ENCODE results near the gene DUSP15. TPM values are rescaled to one million over a fixed set of nuclear protein-coding genes. Genes with fewer than 3 reads are reported as not detected.

Gene DUSP15
- total and polyA plus RNA-seq, 2 of the 8 experiments (the other 6 are each of a cell fraction or from before 2014, with no cell fraction given): 0.91 to 3.2 TPM

GRCh38 chr20:31831771-31832306, 38.5 kb downstream of the DUSP15 start:
- DNase-seq (ENCODE audit: low read depth in 1 of 2, low spot score in 2 of 2) (no peak), FAIRE-seq (no peak)
- Histone ChIP-seq H3K9me3 (ENCODE audit: insufficient read depth in 2 of 2, low read depth in 1 of 2, low read length in 1 of 2) (no peaks in the 10 kb centered on the region), H2AFZ (ENCODE audit: low read length) (no peak overlapping the region), H4K91ac (replicated peaks; ENCODE audit: insufficient read length, low read length) (no peak overlapping the region), H3K14ac (ENCODE audit: insufficient read length) (no peak overlapping the region), H3K23me2 (ENCODE audit: low read depth, low read length) (no peaks in the 10 kb centered on the region), H2BK15ac (ENCODE audit: low read length) (no peak overlapping the region), H2AK5ac (ENCODE audit: low read depth, low read length) (no peak overlapping the region; the same call in 1 of the 2 replicates), H2BK20ac (ENCODE audit: low read length) (no peak overlapping the region), H3K4me3 (ENCODE audit: extremely low read depth in 1 of 4, insufficient read depth in 2 of 4, low read depth in 3 of 4, low read length in 4 of 4) (no peak overlapping the region), H2BK5ac (ENCODE audit: low read depth, low read length) (no peak overlapping the region), H3K9ac (replicated peaks in 1 of 4; ENCODE audit: extremely low read depth in 1 of 4, low read depth in 3 of 4, low read length in 3 of 4) (no peak overlapping the region; a peak in 1 of 7 replicates), H3K23ac (ENCODE audit: insufficient read length) (no peak overlapping the region), H3K4me2 (ENCODE audit: insufficient read depth in 1 of 2, low read depth in 2 of 2, low read length in 2 of 2) (no peak overlapping the region), H3K4me1 (replicated peaks in 1 of 4; ENCODE audit: control insufficient read depth in 3 of 4, insufficient read depth in 4 of 4, low read length in 3 of 4) (peaks cover 0 to 12% (median 10%) of the 10 kb centered on the region in 4 experiments; a peak in 5 of 7 replicates), H4K20me1 (replicated peaks in 1 of 2; ENCODE audit: control insufficient read depth in 1 of 2, insufficient read depth in 2 of 2, low read length in 2 of 2) (no peaks in the 10 kb centered on the region), H2BK120ac (replicated peaks; ENCODE audit: low read depth, low read length) (no peak overlapping the region), H3K27me3 (replicated peaks in 1 of 4; ENCODE audit: control insufficient read depth in 3 of 4, extremely low read depth in 1 of 4, insufficient read depth in 3 of 4, low read length in 3 of 4) (no peaks in the 10 kb centered on the region), H3K56ac (replicated peaks; ENCODE audit: insufficient read length, low read depth, low read length) (no peak overlapping the region), H2BK12ac (ENCODE audit: low read depth, low read length) (no peak overlapping the region), H3K27ac (ENCODE audit: low read depth, low read length) (no peak overlapping the region), H3K36me3 (ENCODE audit: control insufficient read depth in 2 of 4, insufficient read depth in 4 of 4, low read length in 3 of 4) (no peaks in the 10 kb centered on the region; a peak in 1 of 8 replicates), H3K79me1 (ENCODE audit: low read depth, low read length) (no peaks in the 10 kb centered on the region), H3K79me2 (ENCODE audit: control insufficient read depth in 1 of 2, insufficient read depth in 2 of 2, low read length in 2 of 2) (no peaks in the 10 kb centered on the region), H3K4ac (replicated peaks; ENCODE audit: insufficient read length, low read depth, low read length) (no peak overlapping the region), H4K5ac (ENCODE audit: insufficient read length, low read depth, low read length) (no peak overlapping the region), H4K8ac (ENCODE audit: extremely low read depth, insufficient read depth, low read length) (no peak overlapping the region; the same call in 1 of the 2 replicates), H3K18ac (ENCODE audit: extremely low read depth, low read length) (no peak overlapping the region; the same call in 1 of the 2 replicates)
- WGBS, 2 experiments (ENCODE audit: extremely low coverage in 1 of 2, insufficient coverage in 1 of 2, insufficient read length in 1 of 2, insufficient replicate concordance in 2 of 2, low coverage in 1 of 2, low lambda C conversion rate in 2 of 2, missing lambda C conversion rate in 1 of 2): 94% methylated on average over 17 of the region's 17 CpGs; no CpG with 5 or more reads in 1 of the 2 experiments
- ChIA-PET CTCF (ENCODE audit: partially characterized antibody) (interaction anchor here (0.9 to 7.2 kb wide), 4 partner anchors 8 to 120 kb away, joined by 3 to 73 read pairs (median 5); partner anchors contain the start of gene PDRG1), POLR2A (ENCODE audit: partially characterized antibody) (interaction anchor here (1.0 kb wide), 1 partner anchor 9 kb away, joined by 3 read pairs; no protein-coding TSS in a partner anchor)
- no peak for TF ChIP-seq NRF1 (IDR thresholded peaks at IDR 0.05; ENCODE audit: low read depth, low read length)
- TF ChIP-seq ATF2 (IDR thresholded peaks at IDR 0.05; ENCODE audit: low read length): no peak
- TF ChIP-seq USF2 (IDR thresholded peaks at IDR 0.05; ENCODE audit: low read length): no peak
- no peak for TF ChIP-seq TAF1 (IDR thresholded peaks at IDR 0.05; ENCODE audit: low read depth, low read length)
- TF ChIP-seq SUZ12 (IDR thresholded peaks at IDR 0.05; ENCODE audit: low read length): no peak
- TF ChIP-seq HDAC6 (IDR thresholded peaks at IDR 0.05; ENCODE audit: low read depth, low read length): no peak
- TF ChIP-seq RXRA (IDR thresholded peaks at IDR 0.05; ENCODE audit: insufficient read depth, low read depth, low read length): no peak
- TF ChIP-seq JUND (IDR thresholded peaks at IDR 0.05; ENCODE audit: low read length): no peak

Data from H1 (cell line).